K562 (cell line): ENCODE data around the gene NUB1. TPM values are rescaled to one million over a fixed set of nuclear protein-coding genes. Genes with fewer than 3 reads are reported as not detected.

ENCODE experiments used
- ATAC-seq: fragments of 200-7000 bp; cut with Tn5 transposase; 3 replicates; pipeline ENCODE4 v1.9.1; 2020; ENCODE audit warnings: moderate library complexity
- BruUV-seq: library from RNA; stranded (reverse); fragments of 400-500 nt; replicated peaks from 2 replicates; lab custom pipeline; 2021; lab: Mats Ljungman, UMichigan
- CTCF ChIA-PET: fragments of 300-600 bp; formaldehyde crosslinking; extraction: SDS; loops from one replicate; lab custom pipeline; 2021; ENCODE audit warnings: low intra/inter-chr PET ratio; lab: Yijun Ruan, JAX
- POLR2A ChIA-PET: fragments of 300-600, 350-650 bp; sonication (Branson Sonifier 250); formaldehyde crosslinking; extraction: SDS; loops from one replicate; lab custom pipeline; 2021; ENCODE audit warnings: antibody characterized with exemption, inconsistent platforms; lab: Yijun Ruan, JAX
- DNase-seq, 4 experiments: peaks; one replicate each; pipeline versions ENCODE4 v3.0.0 to v3.0.0-alpha.2; 2011 to 2018; ENCODE audit warnings: low spot score in 3 of 4, mixed read lengths in 3 of 4; ENCODE audit errors: extremely low read depth in 1 of 4
- FAIRE-seq: peaks from 2 replicates; lab custom pipeline; 2011; peaks lifted over from hg19 to GRCh38; lab: Jason Lieb, UNC
- H2AFZ ChIP-seq: 2 replicates; pipeline ENCODE4 v1.6.0; 2011; ENCODE audit warnings: low read depth, low read length, control low read depth, inconsistent platforms
- H3K27ac ChIP-seq: fragments of 200-600 bp; 3 replicates; pipeline ENCODE4 v1.8.0; 2011; ENCODE audit warnings: low read depth, mild to moderate bottlenecking, control low read depth, inconsistent platforms, low read length, moderate library complexity, mixed read lengths; ENCODE audit errors: extremely low read depth
- H3K27me3 ChIP-seq, 2 experiments: fragments of 300-600 bp in 1 of 2; 2 replicates in 1 of 2; 3 replicates in 1 of 2; pipeline versions ENCODE4 v1.6.0 to v1.8.0; 2011; ENCODE audit warnings: inconsistent platforms in 2 of 2, low read length in 2 of 2, mild to moderate bottlenecking in 1 of 2, mixed read lengths in 1 of 2, moderate library complexity in 1 of 2; ENCODE audit not compliant: control insufficient read depth in 2 of 2, insufficient read depth in 2 of 2
- H3K36me3 ChIP-seq: fragments of 300-600 bp; 3 replicates; pipeline ENCODE4 v1.8.0; 2011; ENCODE audit warnings: mild to moderate bottlenecking, low read length, inconsistent platforms; ENCODE audit not compliant: control insufficient read depth, insufficient read depth
- H3K4me1 ChIP-seq, 2 experiments: fragments of 200-600 bp in 1 of 2; replicated peaks in 1 of 2; 2 replicates in 1 of 2; 3 replicates in 1 of 2; pipeline versions ENCODE4 v1.5.1 to v1.8.0; 2011; ENCODE audit warnings: inconsistent platforms in 2 of 2, low read length in 2 of 2, mild to moderate bottlenecking in 1 of 2, mixed read lengths in 1 of 2, moderate library complexity in 1 of 2; ENCODE audit not compliant: control insufficient read depth in 2 of 2, insufficient read depth in 2 of 2
- H3K4me2 ChIP-seq: 2 replicates; pipeline ENCODE4 v1.6.1; 2011; ENCODE audit warnings: low read length, control low read depth, inconsistent platforms, mixed read lengths; ENCODE audit not compliant: insufficient read depth
- H3K4me3 ChIP-seq: fragments of 200-600 bp; sonication (generic), shearing (Covaris generic); 2 replicates; pipeline ENCODE4 v1.5.1; 2016; ENCODE audit warnings: control low read depth, inconsistent platforms
- H3K79me2 ChIP-seq: fragments of 200-600 bp; 3 replicates; pipeline ENCODE4 v1.8.0; 2011; ENCODE audit warnings: low read length, inconsistent platforms; ENCODE audit not compliant: control insufficient read depth, insufficient read depth
- H3K9ac ChIP-seq, 2 experiments: 2 replicates each; pipeline versions ENCODE4 v1.6.0 to v1.6.1; 2011; ENCODE audit warnings: low read depth in 2 of 2, low read length in 2 of 2, control low read depth in 1 of 2, inconsistent platforms in 1 of 2, mild to moderate bottlenecking in 1 of 2, mixed read lengths in 1 of 2; ENCODE audit not compliant: insufficient read depth in 1 of 2
- H3K9me1 ChIP-seq: one replicate; pipeline ENCODE4 v1.6.0; 2011; ENCODE audit warnings: inconsistent platforms, mild to moderate bottlenecking, low read length, moderate library complexity; ENCODE audit not compliant: control insufficient read depth, insufficient read depth
- H3K9me3 ChIP-seq: replicated peaks from 2 replicates; pipeline ENCODE4 v1.5.1; 2011; ENCODE audit warnings: low read depth, low read length, inconsistent platforms; ENCODE audit not compliant: control insufficient read depth, insufficient read depth
- H4K20me1 ChIP-seq: replicated peaks from 2 replicates; pipeline ENCODE4 v1.6.1; 2011; ENCODE audit warnings: low read length, inconsistent platforms, mixed read lengths; ENCODE audit not compliant: control insufficient read depth, insufficient read depth
- ATF4 ChIP-seq: fragments of 450-650 bp; formaldehyde crosslinking; IDR thresholded peaks from 2 replicates; pipeline ENCODE4 v1.4.0; 2022; ENCODE audit warnings: mild to moderate bottlenecking, moderate library complexity
- FOSL1 ChIP-seq: fragments of 200-800 bp; sonication (Bioruptor generic); conservative IDR thresholded peaks from 2 replicates; pipeline ENCODE4 v1.6.1; 2016; ENCODE audit warnings: missing genetic modification characterization, missing compliant biosample characterization
- MAFG ChIP-seq: fragments of 450-650 bp; conservative IDR thresholded peaks from 2 replicates; pipeline ENCODE4 v1.6.1; 2016; ENCODE audit warnings: missing genetic modification characterization, missing compliant biosample characterization
- NFRKB ChIP-seq: fragments of 450-650 bp; IDR thresholded peaks from 2 replicates; pipeline ENCODE4 v1.6.1; 2016; ENCODE audit warnings: low read depth
- NRF1 ChIP-seq, 2 experiments: fragments of 450-650 bp; IDR thresholded peaks in 1 of 2; conservative IDR thresholded peaks in 1 of 2; 2 replicates each; pipeline ENCODE4 v1.6.1; 2014; ENCODE audit warnings: mild to moderate bottlenecking in 2 of 2
- PATZ1 ChIP-seq: fragments of 250-450 bp; sonication (Bioruptor Pico); IDR thresholded peaks from 2 replicates; pipeline ENCODE4 v1.5.0; 2020; ENCODE audit warnings: mild to moderate bottlenecking, borderline replicate concordance
- PTTG1 ChIP-seq: fragments of 450-650 bp; IDR thresholded peaks from 2 replicates; pipeline ENCODE4 v1.6.1; 2016; ENCODE audit warnings: low read depth, mild to moderate bottlenecking, missing genetic modification characterization, missing compliant biosample characterization
- SNRNP70 ChIP-seq: fragments of 200-400 bp; formaldehyde crosslinking; optimal IDR thresholded peaks from 2 replicates; pipeline ENCODE3; 2017; ENCODE audit warnings: low read depth, low read length
- TBP ChIP-seq: optimal IDR thresholded peaks from 2 replicates; pipeline ENCODE3; 2011; ENCODE audit warnings: low read depth, low read length, improper control_type of control experiment
- U2AF1 ChIP-seq: fragments of 200-400 bp; formaldehyde crosslinking; optimal IDR thresholded peaks from 2 replicates; pipeline ENCODE3; 2017; ENCODE audit warnings: mild to moderate bottlenecking, low read depth, low read length, moderate library complexity
- ZC3H8 ChIP-seq: fragments of 450-650 bp; IDR thresholded peaks from 2 replicates; pipeline ENCODE4 v1.6.1; 2017
- ZNF77 ChIP-seq: fragments of 250-450 bp; sonication (Bioruptor Pico); IDR thresholded peaks from 2 replicates; pipeline ENCODE4 v1.5.0; 2020
- WGBS: fragments of 100-300 bp; shearing (Covaris generic); methylation state at CpG from one replicate; pipeline ENCODE4 v1.1.6; 2016; ENCODE audit warnings: low coverage, mixed read lengths; ENCODE audit not compliant: insufficient coverage; ENCODE audit errors: missing lambda C conversion rate; 5-methylcytosine and 5-hydroxymethylcytosine counted together
- in situ Hi-C: fragments of 300-500 bp; cut with MboI; formaldehyde crosslinking; loops from 4 replicates; pipeline ENCODE4 v1.15.0; 2018; ENCODE audit warnings: inconsistent platforms, mixed read lengths
- intact Hi-C: fragments of 100-400 bp; cut with micrococcal nuclease; formaldehyde crosslinking; loops from 2 replicates; pipeline ENCODE4 v1.14.2; 2022
- polyA plus RNA-seq, 8 experiments: library from polyadenylated mRNA; depleted of rRNA in 4 of 8; stranded (reverse) in 5 of 8; unstranded in 3 of 8; fragments of >200 nt; fragmentation: Nextera tagmentation in 2 of 8; fragmentation: Illumina TruSeq in 1 of 8; extraction: Ambion mirVana in 2 of 8; extraction: Trizol in 1 of 8; gene quantifications; 2 replicates each; pipeline versions ENCODE4 v1.2.1 to v1.2.3, GENCODE V29; 2011 to 2014; ENCODE audit warnings: inconsistent platforms in 1 of 8, missing spikeins in 1 of 8
- total RNA-seq, 7 experiments: library from RNA; depleted of rRNA in 6 of 7; stranded (reverse); fragments of >200 nt in 6 of 7; fragmentation: Illumina TruSeq in 2 of 7; extraction: Trizol in 2 of 7; gene quantifications; 2 replicates each; pipeline versions ENCODE4 v1.2.1 to v1.2.3, GENCODE V29; 2011 to 2021; ENCODE audit warnings: low replicate concordance in 1 of 7
- TF ChIP-seq, protein P1 (sequence below): sonication (generic); formaldehyde crosslinking; IDR thresholded peaks from 2 replicates; pipeline ENCODE4 v1.8.1; 2023; ENCODE audit warnings: missing genetic modification reagents, mild to moderate bottlenecking, borderline replicate concordance
- TF ChIP-seq, protein P2 (sequence below): IDR thresholded peaks from 3 replicates; pipeline ENCODE4 v1.6.1; 2011; ENCODE audit warnings: borderline replicate concordance, mild to moderate bottlenecking; ENCODE audit not compliant: insufficient read length, insufficient read depth

NUB1 gene
- total and polyA plus RNA-seq, 9 of the 15 experiments (the other 6 are each of a cell fraction or from before 2014, with no cell fraction given) = 43.2 to 159 (median 85.2) TPM

DNA sequence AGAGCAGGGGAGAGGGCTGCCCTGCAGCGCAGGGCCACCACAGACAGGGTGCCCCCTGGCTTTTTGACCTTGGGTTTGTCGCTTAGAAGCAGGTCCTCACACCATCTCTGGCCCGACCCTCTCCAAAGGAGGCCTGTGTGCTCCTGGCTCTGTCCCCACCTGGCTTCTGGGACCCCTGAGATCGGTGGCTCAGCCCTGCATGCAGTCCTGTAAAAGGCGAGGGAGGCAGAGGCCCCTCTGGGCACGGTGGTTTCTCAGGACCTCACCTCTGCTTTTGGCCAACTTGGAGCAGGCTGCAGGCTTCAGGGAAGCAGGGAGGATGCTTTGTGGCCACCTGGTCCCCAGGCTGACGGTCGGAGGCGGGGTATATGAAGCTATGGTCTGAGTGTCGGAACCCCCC, 46.8 kb downstream of the NUB1 start:
- Histone ChIP-seq H3K4me1 (peaks cover 17 to 70% of the 10 kb centered on the region in 2 experiments), H3K4me3 (no peak overlapping the region), H3K9me3 (no peaks in the 10 kb centered on the region), H3K9ac (no peak overlapping the region), H3K36me3 (no peaks in the 10 kb centered on the region), H4K20me1 (0 out of 2 replicates have a peak, but pooled peaks cover 5% of the 10 kb centered on the region), H3K9me1 (no peaks in the 10 kb centered on the region), H2AFZ (no peak overlapping the region), H3K27me3 (peaks cover 13 to 83% of the 10 kb centered on the region in 2 experiments; a peak in 4 of 5 replicates), H3K79me2 (no peaks in the 10 kb centered on the region), H3K4me2 (no peak overlapping the region), H3K27ac (no peak overlapping the region)
- DNase-seq = no peak
- WGBS = 37% methylated on average over 10 of the region's 10 CpGs
- CTCF ChIA-PET = no interaction called here
- no peak for ATAC-seq
- POLR2A ChIA-PET = interaction anchor here (1.2 kb wide), 1 partner anchor 11 kb away, joined by 3 read pairs; no protein-coding TSS in a partner anchor
- FAIRE-seq = no peak
- no TSS peak for BruUV-seq
- intact Hi-C loops = no loop called here
- in situ Hi-C loops = no loop called here
- TF ChIP-seq NRF1 (conservative IDR thresholded peaks at IDR 0.05 in 1 of 2, IDR thresholded peaks at IDR 0.05 in 1 of 2) (no peak), NFRKB (no peak), ZC3H8 (no peak), TBP (no peak), SNRNP70 (no peak), FOSL1 (tag) (no peak), PATZ1 (CRISPR knock-in tag) (no peak), U2AF1 (no peak), ZNF77 (no peak), MAFG (tag) (no peak), PTTG1 (tag) (no peak), ATF4 (CRISPR knock-in tag) (no peak)
- TF ChIP-seq, protein P1, sequence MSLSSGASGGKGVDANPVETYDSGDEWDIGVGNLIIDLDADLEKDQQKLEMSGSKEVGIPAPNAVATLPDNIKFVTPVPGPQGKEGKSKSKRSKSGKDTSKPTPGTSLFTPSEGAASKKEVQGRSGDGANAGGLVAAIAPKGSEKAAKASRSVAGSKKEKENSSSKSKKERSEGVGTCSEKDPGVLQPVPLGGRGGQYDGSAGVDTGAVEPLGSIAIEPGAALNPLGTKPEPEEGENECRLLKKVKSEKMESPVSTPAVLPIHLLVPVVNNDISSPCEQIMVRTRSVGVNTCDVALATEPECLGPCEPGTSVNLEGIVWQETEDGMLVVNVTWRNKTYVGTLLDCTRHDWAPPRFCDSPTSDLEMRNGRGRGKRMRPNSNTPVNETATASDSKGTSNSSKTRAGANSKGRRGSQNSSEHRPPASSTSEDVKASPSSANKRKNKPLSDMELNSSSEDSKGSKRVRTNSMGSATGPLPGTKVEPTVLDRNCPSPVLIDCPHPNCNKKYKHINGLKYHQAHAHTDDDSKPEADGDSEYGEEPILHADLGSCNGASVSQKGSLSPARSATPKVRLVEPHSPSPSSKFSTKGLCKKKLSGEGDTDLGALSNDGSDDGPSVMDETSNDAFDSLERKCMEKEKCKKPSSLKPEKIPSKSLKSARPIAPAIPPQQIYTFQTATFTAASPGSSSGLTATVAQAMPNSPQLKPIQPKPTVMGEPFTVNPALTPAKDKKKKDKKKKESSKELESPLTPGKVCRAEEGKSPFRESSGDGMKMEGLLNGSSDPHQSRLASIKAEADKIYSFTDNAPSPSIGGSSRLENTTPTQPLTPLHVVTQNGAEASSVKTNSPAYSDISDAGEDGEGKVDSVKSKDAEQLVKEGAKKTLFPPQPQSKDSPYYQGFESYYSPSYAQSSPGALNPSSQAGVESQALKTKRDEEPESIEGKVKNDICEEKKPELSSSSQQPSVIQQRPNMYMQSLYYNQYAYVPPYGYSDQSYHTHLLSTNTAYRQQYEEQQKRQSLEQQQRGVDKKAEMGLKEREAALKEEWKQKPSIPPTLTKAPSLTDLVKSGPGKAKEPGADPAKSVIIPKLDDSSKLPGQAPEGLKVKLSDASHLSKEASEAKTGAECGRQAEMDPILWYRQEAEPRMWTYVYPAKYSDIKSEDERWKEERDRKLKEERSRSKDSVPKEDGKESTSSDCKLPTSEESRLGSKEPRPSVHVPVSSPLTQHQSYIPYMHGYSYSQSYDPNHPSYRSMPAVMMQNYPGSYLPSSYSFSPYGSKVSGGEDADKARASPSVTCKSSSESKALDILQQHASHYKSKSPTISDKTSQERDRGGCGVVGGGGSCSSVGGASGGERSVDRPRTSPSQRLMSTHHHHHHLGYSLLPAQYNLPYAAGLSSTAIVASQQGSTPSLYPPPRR (CRISPR knock-in tag) = no peak
- TF ChIP-seq, protein P2, sequence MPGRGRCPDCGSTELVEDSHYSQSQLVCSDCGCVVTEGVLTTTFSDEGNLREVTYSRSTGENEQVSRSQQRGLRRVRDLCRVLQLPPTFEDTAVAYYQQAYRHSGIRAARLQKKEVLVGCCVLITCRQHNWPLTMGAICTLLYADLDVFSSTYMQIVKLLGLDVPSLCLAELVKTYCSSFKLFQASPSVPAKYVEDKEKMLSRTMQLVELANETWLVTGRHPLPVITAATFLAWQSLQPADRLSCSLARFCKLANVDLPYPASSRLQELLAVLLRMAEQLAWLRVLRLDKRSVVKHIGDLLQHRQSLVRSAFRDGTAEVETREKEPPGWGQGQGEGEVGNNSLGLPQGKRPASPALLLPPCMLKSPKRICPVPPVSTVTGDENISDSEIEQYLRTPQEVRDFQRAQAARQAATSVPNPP = no peak
